Upper lobe of left lung (tissue), 4 donors: ENCODE data around the gene AMFR.

Source experiments
- POLR2A ChIP-seq, 4 donors: fragments of 450-650 bp; IDR thresholded peaks; one replicate each; pipeline ENCODE4 v1.5.1; 2016 to 2017; ENCODE audit warnings: antibody characterized with exemption in 4 of 4, mild to moderate bottlenecking in 2 of 4
- POLR2AphosphoS5 ChIP-seq, 2 donors: sonication (generic); formaldehyde crosslinking; IDR thresholded peaks; one replicate each; pipeline ENCODE4 v1.5.1; 2017; ENCODE audit warnings: antibody characterized with exemption in 2 of 2

DNA sequence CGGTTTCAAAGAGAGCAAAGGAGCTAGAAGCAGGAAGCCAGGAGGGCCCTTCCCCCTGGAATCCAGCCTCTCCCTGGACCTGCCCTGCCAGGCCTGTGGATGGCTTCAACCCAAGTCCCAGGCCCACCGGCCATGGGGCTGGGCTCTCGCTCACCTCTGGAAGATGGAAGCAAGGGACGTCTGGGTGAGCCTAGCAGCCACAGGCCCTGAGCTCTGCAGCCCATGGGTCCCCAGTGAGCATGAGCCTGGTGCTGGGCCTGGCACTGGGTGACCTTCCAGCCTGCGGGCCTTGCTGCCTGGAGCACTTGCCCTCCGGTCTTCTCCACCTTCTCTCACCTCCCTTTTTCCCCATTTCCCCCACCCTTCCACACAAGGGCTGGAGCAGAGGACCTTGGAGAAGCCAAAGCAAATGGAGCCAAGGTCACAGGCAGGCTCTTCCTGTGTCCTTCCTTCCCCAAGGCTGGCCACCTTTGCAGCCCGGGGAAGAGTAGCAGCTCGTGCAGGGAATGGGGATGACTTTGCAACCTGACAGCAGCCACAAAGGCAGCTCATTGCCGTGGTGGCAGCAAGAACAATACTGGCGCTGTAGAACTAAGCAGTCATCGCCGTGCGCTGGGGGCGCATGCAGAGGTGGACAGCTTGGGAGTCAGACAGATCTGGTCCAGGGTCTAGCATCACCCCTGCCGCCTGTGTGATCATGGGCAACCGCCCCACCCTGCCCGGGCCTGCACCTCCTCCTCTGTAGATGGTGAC is 86.6 kb downstream of the AMFR start:
- no peak for TF ChIP-seq POLR2A (IDR thresholded peaks at IDR 0.05)
- TF ChIP-seq POLR2AphosphoS5 (IDR thresholded peaks at IDR 0.05): no peak
